HG02642 (cell line): Measurements from ENCODE around the gene ROBO4.

Experiments used
- ATAC-seq: cut with Tn5 transposase; IDR thresholded peaks from one replicate; pipeline ENCODE4 v1.9.1; 2021; ENCODE audit warnings: mild to moderate bottlenecking; ENCODE audit not compliant: unreplicated experiment, poor library complexity

ROBO4 gene

GRCh38 chr11:124897674-124898262, at the start of gene ROBO4:
Gene ROBO4, minus strand, starts transcription at chr11:124897865. Its CDS starts 70 bp downstream, at chr11:124897795.
- ATAC-seq, result no peak

GRCh38 chr11:124946735-124947141, 49.1 kb upstream of the ROBO4 start:
- ATAC-seq, result no peak

GRCh38 chr11:124945826-124946225, 48.2 kb upstream of the ROBO4 start:
- ATAC-seq, result no peak

- no peak for ATAC-seq
Observed at GRCh38 chr11:124944565-124944964, 46.9 kb upstream of the ROBO4 start.

GRCh38 chr11:124943741-124944140, 46.1 kb upstream of the ROBO4 start:
- no peak for ATAC-seq

- no peak for ATAC-seq
Observed at GRCh38 chr11:124943254-124943616, 45.6 kb upstream of the ROBO4 start.

GRCh38 chr11:124942466-124943253, 45.0 kb upstream of the ROBO4 start:
- no peak for ATAC-seq

- no peak for ATAC-seq
Observed at GRCh38 chr11:124941703-124942102, 44.0 kb upstream of the ROBO4 start.

GRCh38 chr11:124938970-124939369, 41.3 kb upstream of the ROBO4 start:
- no peak for ATAC-seq

GRCh38 chr11:124938206-124938765, 40.6 kb upstream of the ROBO4 start:
- no peak for ATAC-seq

- no peak for ATAC-seq
Observed at GRCh38 chr11:124937336-124937935, 39.8 kb upstream of the ROBO4 start.

- no peak for ATAC-seq
Observed at GRCh38 chr11:124935548-124936514, 38.2 kb upstream of the ROBO4 start, which contains the start of gene HEPACAM. Gene HEPACAM, minus strand, starts transcription at chr11:124936047. Its CDS starts 41 bp downstream, at chr11:124936006.

- ATAC-seq, result no peak
Observed at GRCh38 chr11:124934862-124935547, 37.3 kb upstream of the ROBO4 start.

GRCh38 chr11:124930799-124931198, 33.1 kb upstream of the ROBO4 start:
- peak; percentile 48 for ATAC-seq

- no peak for ATAC-seq
Observed at GRCh38 chr11:124928942-124929665, 31.4 kb upstream of the ROBO4 start.

- no peak for ATAC-seq
Observed at GRCh38 chr11:124923296-124923695, 25.6 kb upstream of the ROBO4 start.

GRCh38 chr11:124922831-124923230, 25.2 kb upstream of the ROBO4 start:
- ATAC-seq, result no peak

- ATAC-seq, result no peak
Observed at GRCh38 chr11:124920870-124921609, 23.4 kb upstream of the ROBO4 start.
